ENCODE data around the gene DCLK2.
A peak's percentile ranks its signal among the peaks of the same experiment; 100 is the strongest.

The DCLK2 gene

DNA sequence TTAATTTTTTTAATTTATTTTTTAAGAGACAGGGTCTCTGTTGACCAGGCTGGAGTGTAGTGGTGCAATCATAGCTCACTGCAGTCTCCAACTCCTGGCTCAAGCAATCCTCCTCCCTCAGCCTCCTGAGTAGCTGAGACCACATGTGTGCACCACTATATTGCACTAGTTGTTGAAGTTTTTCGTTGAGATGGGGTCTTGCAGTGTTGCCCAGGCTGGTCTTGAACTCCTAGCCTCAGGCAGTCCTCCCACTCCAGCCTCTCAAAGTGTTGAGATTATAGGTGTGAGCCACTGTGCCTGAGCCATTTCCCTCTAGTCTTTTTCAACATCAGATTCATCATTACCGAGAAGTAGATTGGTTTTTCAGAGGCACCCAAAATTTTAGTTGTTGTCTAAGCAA, 165.7 kb downstream of the DCLK2 start:
- DNase-seq = no peak

DNA sequence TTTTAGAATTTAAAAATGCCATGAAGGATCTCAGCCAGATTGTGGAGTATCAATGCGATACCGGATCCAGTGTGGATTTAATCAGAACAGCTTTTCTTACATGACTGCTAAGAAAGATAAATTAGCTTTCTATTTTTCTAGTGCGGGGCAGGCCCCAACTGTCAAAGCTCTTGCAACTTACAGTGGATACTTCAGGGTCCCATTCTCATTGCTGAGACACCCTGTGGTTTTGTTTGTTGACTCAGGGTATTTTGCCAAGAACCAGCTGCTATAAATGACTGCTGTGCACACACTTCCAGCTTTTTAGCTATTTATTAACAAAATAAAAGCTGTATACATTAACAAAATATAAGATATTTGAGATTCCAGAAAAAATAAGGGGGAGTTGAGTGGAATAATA, 166.4 kb downstream of the DCLK2 start:
- peak; percentile 90 for DNase-seq

DNA sequence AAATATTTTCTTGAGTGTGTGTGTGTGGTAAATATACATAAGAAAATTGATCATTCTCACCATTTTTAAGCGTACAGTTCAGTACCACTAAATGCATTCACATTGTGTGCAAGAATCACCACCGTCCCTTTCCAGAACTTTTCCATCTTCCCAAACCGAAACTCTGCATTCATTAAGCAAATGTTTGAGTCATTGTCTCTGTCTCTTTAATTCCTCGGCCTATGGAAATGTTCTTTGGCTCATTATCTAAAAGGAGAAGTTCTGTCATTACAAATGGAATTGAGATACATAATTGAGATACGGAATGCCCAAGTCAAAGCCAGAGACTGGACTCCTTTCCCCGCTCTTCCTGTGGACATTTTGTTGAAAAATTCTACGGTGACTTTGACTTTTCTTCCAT, 168.9 kb downstream of the DCLK2 start:
- DNase-seq = no peak

DNA sequence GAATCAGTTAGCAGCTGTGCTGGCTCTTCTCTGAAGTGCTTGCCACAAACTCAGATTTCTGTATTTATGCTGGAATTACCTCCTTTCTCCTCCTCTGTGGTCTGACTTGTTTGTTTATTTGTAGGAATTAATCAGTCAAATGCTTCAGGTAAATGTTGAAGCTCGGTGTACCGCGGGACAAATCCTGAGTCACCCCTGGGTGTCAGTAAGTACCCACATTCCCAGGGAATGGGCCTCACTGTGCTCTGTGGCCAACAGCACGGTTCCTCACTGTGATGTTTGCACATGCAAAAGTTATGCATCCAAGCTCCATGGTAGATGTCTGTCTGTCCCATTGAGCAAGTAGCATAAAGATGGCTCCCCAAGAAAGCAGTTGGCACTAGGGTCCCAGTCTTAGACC, 169.9 kb downstream of the DCLK2 start:
- DNase-seq = peak; percentile 17

DNA sequence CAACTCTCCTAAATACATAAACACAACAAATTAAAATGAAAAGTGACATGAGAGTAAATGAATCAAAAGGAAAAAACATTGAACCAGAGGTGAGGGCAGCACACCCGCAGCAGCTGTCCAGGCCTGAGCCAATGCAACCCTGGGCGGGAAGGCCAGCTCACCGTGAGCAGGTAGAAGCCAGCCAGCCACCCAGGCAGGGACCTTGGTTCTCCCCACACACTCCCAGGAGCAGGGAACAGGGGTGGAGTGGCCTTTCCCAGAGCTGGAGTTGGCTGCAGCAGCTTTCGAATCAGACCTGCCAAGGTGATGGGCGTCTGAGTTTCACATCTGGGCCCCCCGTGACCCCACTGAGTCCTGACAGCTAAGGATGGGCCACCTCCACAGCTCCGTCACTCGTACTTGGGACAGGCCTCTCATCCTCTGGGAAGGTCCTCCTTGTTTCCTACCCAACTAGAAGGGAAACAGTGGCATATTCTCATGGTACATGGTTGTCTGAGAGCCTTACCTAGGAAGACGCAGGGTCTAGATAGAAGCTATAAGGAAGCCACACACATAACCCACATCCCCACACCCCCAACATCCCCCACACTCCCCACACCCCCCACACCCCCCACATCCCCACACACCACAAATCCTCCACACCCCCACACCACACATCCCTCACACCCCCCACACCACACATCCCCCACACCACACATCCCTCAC, 172.2 kb downstream of the DCLK2 start:
- DNase-seq = no peak

DNA sequence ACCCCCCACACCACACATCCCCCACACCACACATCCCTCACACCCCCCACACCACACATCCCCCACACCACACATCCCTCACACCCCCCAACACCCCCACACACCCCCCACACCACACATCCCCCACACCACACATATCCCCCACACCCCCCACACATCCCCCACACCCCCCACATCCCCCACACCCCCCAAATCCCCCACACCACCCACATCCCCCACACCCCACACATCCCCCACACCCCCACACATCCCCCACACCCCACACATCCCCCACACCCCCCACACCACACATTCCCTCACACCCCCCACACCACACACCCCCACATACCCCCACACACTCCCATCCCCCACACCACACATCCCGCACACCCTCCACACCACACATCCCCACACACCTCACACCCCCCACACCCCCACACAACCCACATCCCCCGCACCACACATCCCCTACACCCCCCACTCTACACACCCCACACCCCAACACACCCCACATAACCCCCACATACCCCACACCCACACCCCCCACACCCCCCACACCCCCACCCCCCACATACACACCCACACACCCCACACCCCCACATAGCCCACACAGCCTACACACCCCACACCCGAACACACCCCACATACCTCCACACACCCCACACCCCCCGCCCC, 172.9 kb downstream of the DCLK2 start:
- DNase-seq = no peak

DNA sequence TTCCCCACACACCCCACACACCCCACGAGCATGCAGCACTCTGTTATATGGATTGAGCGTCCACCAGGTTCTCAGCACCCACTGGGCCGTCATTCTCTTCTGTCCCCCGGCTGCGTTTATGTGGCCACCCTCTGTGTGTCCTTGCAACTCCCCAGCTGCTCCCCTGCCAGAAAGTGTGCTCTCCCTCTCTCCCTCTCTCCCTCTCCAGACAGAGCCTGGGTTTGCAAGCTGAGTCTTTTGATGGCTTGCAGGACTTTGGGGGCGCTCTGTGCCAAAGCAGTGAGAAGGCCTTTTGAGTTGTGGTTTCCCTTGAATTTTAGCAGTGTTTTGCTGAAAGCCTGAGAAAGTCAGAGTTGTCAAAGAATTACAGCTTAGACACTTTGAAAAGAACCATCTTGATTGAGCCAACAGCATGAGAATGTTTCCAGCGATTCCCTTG, 173.5 kb downstream of the DCLK2 start:
- peak; percentile 18 for DNase-seq

DNA sequence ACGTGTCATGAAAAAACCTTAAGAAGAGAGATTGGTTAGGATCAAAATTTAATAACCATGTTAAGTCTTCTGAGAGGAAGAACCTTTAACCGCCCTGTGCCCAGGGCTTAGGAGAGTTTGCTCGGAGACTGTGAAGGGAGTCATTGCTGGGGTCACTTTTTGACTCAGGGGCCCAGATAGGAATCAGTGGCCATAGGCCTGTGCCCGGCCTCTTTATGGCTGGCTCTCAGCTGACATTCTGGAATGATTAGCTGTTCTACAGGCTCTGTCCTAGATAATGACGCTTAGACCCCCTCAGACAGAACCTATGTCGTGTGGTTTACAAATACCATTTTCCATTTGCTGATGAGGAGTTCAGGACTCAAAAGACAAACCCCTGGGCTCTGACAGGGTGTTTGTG, 174.1 kb downstream of the DCLK2 start:
- no peak for DNase-seq

DNA sequence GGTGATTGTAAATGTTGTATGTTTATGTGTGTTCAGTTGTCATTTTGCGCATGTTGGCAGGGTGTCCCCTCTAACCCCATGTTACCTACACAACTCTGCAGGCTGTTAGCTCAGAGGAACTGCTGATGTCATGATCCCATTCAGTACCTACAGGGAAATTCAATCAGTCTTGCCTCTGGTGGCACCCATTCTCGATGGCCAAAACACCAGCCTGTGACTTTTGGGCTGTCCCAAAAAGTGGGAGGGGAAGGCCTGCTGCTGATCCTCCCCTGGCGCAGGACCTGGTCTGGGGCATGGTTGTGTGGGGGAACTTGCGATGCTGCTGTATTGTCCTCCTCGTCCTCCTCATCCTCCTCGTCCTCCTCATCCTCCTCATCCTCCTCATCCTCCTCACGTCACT, 174.5 kb downstream of the DCLK2 start:
- DNase-seq = no peak

DNA sequence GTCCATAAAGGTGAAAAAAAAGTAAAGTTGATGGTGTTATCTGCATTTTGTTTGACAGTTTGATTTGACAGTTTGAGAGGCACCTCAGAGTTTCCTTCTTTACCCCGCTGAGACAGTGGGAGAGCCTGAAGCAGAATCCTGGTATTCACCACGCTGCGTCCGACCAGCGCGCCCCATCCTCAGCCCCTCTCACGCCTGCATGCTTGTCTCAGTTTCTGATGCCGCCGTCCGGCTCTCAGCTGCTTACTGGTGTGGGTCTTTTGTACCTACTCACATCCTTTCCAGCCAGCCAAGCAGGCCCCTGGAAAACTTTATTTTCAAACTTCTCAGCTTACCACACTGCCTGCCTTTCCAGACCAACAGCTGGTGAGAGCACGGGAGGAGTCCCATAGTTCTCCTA, 175.2 kb downstream of the DCLK2 start:
- DNase-seq = no peak

DNA sequence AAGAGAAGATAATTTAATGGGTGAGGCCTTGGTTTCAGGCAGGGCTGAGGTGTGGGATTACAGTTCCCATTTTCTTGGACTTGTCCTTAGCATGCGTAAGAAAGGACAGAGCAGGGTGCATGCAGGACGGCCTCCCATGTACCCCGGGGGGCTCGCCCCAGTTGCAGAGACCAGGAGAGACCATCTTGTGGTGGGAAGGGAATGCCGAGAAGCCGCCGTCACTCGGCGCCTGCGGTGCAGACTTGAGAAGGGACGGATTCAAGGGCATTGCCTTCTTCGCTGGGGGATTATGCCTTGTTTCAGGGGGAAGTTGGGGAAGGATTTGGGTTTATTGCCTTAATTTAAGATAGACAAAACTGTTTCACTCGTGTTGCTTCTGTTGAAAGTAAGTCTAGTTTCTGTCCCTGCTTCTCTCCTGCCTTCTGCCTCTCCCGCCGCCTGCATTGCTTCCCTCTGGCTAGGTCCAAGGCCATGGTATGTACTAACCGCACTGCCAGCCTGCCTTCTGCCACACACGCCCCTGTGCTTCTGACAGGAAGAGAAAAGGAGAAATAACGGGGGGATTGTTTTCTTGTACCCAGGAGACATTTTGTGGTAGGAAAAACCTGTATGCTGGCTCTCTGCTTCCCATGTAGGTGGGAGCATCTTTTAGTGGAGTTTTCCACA, 175.9 kb downstream of the DCLK2 start:
- no peak for DNase-seq

DNA sequence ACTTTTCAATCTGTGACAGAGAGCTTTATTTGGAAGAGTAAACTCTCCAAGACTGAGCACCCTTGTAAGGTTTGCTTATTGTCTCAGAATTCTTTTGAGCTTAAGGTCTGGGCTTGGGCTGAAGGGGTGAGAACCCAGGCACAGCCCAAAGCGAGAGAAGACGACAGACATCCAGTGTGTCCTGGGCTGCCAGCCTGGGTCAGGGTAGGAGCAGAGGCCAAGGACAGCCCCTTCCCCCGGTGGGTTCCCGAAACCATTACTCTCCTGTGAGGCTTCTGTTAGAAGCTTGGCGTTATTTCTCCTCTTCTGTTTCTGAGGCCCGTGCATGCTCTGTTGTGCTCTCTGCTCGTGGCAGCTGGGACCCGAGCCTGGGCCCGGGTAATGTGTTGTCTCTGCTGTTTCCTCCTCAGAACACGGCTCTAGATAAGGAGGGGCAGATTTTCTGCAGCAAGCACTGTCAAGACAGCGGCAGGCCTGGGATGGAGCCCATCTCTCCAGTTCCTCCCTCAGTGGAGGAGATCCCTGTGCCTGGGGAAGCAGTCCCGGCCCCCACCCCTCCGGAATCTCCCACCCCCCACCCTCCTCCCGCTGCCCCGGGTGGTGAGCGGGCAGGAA, 177.5 kb downstream of the DCLK2 start:
- DNase-seq = no peak

DNA sequence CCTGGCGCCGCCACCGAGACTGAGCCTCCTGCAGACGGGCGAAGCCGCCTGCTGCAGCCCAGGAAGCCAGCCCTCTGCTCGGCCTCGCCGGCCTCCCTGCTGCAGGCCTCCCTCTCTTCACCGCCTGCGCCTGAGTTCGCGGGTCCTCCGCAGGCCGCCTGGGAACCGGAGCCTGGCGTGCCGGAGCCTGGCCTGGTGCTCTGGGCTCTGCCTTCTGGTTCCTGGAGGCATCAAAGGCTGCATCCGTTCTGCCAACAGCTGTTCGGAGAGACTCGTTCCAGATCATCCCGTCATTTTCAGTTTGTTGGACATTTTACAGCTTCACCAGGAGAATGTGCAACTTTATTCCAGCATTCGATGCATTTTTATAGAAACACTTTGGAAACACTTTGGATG, 178.0 kb downstream of the DCLK2 start:
- DNase-seq = no peak

DNA sequence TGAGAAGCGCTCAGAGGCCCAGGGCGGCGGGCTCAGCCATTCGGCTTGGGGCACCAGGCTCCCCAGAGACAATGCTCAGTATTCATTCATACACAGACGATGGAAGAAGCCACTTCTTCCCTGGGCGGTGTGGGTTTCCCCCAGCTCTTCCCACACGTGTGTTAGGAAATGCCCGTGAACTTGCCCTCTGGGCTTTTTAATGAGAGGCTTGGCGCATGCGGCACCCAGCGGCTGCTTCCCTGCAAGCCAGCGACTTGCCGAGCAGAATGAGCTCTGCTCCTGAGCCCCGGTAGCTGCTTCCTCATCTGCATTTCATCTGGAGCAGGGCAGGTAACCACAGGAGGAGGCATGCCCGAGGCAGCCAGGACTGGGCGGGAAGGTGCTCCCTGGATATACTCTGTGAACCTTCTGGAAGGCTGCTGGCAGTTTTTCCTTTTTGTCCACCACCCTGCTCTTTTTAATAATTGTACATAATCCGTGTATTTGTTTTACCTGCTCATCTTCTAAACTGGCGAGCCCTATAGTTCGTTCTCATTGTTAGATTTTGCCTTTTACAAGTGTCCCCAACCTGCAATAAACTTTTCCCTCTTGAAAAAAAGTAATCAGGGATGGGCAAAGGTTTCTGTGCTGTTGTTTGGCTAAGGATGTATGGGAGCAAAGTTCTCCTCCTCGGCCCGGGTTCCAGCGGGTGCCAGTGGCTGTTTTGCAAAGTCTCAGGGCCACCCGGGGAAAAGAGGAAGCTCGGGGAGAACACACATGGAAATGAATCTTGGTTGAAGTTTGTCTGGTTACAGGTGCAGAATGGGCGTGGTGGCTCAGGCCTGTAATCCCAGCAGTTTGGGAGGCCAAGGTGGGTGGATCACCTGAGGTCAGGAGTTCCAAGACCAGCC, 178.8 kb downstream of the DCLK2 start:
- no peak for DNase-seq

DNA sequence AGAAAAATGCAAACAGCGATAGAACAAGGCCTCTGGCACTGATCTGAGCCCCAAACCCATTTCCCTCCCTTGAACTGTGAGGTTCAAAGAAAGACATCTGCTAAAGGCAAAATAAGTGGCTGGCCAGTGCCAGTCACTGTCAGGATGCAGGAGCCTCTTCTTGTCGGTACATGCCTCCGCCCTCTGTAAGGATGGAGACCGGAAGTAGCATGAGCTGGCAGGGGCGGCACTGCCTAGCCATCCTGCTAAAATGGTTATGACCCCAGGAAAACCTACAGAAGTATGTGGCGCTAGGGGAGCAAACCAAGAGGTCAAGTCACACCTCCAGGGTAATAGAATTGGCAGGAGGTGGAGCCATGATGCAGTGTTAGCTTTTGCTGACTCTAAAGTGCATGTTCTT, 180.3 kb downstream of the DCLK2 start:
- no peak for DNase-seq

DNA sequence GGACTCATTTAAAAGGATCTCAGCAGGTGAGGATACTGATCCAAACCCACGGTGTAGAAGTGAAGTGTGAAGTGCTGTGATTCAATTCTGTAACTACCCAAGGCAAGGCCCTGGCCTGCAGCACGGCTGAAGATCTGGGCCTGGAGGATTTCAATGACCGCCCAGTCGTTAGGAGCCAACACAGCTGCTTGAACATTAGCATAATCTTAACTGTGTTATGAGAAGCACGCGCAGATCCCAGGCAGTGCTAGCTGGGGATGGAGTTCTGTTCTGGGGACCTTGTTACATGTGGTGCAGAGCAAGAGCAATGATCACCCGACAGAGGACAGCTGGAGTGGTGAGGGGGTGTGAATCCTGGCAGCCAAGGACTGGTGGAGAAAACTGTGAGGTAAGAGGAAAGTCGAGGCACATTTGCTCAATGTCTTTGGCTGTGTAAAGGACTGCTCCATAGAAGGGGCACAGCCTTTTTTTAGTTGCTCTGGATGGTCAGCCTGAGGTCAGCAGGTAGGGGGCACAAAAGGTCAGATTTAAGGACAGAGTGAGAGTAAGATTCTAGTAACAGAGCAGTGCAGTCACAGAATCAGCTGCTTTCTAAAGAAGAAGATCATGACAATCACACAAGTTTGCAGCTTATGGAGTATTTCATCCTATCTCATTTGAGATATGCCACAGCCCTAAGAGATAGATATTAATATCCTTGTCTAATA, 181.8 kb downstream of the DCLK2 start:
- no peak for DNase-seq

DNA sequence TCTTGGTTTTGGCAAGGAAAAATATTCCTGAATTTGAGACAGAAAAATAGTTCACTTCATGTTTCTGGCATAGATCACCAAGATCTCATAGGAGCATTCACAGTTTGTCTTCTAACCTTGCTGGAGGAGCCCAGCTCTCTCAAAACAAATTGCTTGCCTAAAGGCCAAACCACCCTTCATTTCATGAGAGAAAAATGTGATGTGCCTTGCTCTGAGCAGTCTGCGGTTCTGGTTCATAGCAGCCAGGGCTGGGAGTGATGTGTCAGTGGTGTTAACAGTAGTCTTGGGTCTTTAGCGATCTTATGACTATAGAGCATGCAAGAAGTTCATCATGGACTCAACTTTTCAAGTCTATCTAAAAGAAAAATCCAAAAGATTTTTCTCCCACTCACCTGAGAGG, 183.3 kb downstream of the DCLK2 start:
- peak; percentile 26 for DNase-seq

DNA sequence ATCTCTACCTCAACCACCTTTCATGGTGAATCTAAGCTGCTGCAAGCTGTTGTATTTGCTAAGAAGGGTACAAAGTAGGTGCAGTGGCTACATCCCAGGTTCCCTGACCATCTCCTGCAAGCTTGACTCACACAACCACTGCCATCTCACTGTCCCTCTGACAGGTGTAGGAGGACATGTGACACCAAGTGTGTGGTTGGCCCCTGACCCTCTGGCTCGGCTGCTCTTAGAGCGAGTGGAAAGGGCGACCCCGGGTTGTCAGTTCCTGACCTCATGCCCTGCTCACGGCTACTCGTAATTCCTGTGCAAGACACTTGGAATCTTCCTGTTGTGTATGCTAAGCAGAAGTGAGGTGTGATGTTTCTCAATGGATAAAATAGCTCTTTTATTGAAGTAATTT, 184.4 kb downstream of the DCLK2 start:
- no peak for DNase-seq

DNA sequence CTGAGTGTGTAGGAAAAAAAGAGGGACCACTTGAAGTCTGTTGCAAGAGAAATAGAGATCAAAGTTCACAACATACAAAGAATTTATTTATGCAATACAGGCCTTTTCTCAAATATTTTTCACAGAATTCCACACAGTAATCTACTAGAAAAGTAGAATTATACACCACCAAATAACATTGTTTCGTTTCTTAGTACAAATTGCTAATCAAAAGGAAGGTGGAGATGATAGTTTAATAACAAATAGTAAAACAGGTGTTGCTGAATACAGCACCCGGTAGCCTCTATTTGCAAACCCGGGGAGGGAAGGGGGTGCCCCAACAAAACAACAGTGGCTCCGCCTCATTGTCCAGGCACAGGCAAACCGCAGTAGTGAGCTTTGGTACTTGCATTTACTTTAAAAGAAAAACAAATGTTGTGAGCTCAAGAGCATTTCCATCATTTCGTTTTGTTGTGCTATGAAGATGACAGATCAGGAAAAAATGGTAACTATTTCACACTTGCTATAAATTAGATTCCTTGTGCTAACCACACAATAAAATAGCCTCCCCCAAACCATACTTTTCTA, 186.4 kb downstream of the DCLK2 start:
- DNase-seq = peak; percentile 78

DNA sequence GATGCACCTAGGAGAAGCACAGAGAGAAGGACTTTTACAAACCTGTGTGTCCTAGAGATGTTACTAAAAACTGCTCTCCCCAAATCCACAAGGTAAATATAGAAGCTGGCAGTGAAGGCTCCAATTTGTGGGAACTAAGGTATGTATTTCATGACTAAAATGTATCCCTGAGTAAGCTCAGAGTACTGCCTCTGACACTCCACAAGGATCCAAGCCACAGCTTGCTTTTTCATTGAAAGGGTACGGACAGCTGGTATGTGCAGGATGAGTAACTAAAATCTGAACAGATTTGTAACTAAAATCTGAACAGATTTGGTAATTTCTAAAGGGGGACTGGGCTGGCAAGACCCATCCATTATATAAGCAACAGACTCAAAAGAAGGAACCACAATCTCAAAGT, 187.6 kb downstream of the DCLK2 start:
- peak; percentile 22 for DNase-seq

DNA sequence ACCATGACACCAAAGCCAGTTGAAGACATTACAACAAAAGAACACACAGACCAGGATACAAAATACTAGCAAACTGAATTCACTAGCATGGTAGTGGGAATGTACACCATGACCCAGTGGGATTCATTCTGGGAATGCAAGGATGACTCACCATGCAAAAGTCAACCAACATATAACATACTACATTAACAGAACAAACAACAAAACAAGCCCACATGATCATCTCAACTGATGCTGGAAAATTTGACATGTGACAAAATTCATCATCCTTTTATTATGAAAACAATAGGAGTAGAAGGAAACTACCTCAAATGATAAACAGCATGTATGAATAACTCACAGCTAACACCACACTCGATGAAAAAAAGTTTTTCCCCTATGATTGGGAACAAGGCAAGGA, 190.2 kb downstream of the DCLK2 start:
- DNase-seq = peak; percentile 35

DNA sequence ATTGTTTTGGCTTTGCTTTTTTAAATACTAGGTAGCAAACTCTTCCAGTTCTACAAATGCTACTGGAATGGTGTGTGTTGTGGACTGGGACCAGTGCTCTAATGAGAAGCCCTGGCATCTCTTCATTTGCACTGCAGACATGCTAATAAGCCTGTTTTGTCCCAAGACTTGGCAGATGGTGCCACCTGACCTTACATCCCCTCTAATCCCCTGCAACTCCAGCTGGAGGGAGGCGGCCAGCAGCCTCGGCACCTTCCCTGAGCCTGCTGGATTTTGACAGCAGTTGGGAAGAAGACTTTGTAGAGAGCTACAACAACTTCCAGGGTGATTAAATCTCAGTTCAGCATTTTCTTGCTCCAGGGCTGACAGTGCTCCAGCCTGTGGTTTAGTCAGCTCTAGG, 200.0 kb downstream of the DCLK2 start:
- DNase-seq = no peak

All from fibroblast of skin of scalp (primary cell).